Neural cell (in vitro differentiated cells): ENCODE results near the gene TLX2. TPM values are rescaled to one million over a fixed set of nuclear protein-coding genes. Genes with fewer than 3 reads are reported as not detected.
"Not testable (repeated sequence)": the region's sequence is repeated elsewhere in the genome, so short reads cannot be mapped to it uniquely, and the experiment has no call there.

Experiments used
- H2AFZ ChIP-seq: fragments of 200-600, 300-800 bp; sonication (generic), shearing (Covaris generic); 2 replicates; pipeline ENCODE4 v1.6.0; 2014; ENCODE audit warnings: low read depth, mild to moderate bottlenecking, antibody characterized with exemption, low read length, moderate library complexity
- H3F3A ChIP-seq: fragments of 200-600 bp; shearing (Covaris generic); 2 replicates; pipeline ENCODE4 v1.6.1; 2016; ENCODE audit warnings: mild to moderate bottlenecking, moderate library complexity, mixed read lengths, antibody characterized with exemption, low read length; ENCODE audit not compliant: insufficient read depth, poor library complexity, severe bottlenecking
- H3K27ac ChIP-seq: fragments of 200-600, 300-800 bp; sonication (generic), shearing (Covaris generic); 2 replicates; pipeline ENCODE4 v1.5.1; 2014; ENCODE audit warnings: mild to moderate bottlenecking, low read length, moderate library complexity
- H3K27me3 ChIP-seq: fragments of 300-800, 200-600 bp; sonication (generic), shearing (Covaris generic); 2 replicates; pipeline ENCODE4 v1.6.0; 2014; ENCODE audit warnings: mild to moderate bottlenecking, low read depth, low read length, moderate library complexity; ENCODE audit not compliant: insufficient read depth
- H3K36me3 ChIP-seq: fragments of 300-800, 200-600 bp; sonication (generic), shearing (Covaris generic); 2 replicates; pipeline ENCODE4 v1.5.1; 2014; ENCODE audit warnings: mild to moderate bottlenecking, antibody characterized with exemption, low read length, moderate library complexity; ENCODE audit not compliant: insufficient read depth
- H3K4me2 ChIP-seq: fragments of 300-800, 200-600 bp; sonication (generic), shearing (Covaris generic); 2 replicates; pipeline ENCODE4 v1.6.0; 2014; ENCODE audit warnings: mild to moderate bottlenecking, low read length
- H3K4me3 ChIP-seq: fragments of 300-800, 200-600 bp; sonication (generic), shearing (Covaris generic); 2 replicates; pipeline ENCODE4 v1.5.1; 2014; ENCODE audit warnings: mild to moderate bottlenecking, low read length, moderate library complexity
- H3K79me2 ChIP-seq: fragments of 200-600 bp; shearing (Covaris generic); replicated peaks from 2 replicates; pipeline ENCODE4 v1.6.0; 2014; ENCODE audit warnings: mild to moderate bottlenecking, low read length, moderate library complexity; ENCODE audit not compliant: insufficient read depth
- H3K9ac ChIP-seq: fragments of 300-800, 200-600 bp; sonication (generic), shearing (Covaris generic); 2 replicates; pipeline ENCODE4 v1.6.1; 2016; ENCODE audit warnings: mild to moderate bottlenecking, low read length, mixed read lengths
- H3K9me2 ChIP-seq: fragments of 200-600 bp; shearing (Covaris generic); 2 replicates; pipeline ENCODE4 v1.6.1; 2016; ENCODE audit warnings: mild to moderate bottlenecking, low read length, mixed read lengths; ENCODE audit not compliant: insufficient read depth
- H3K9me3 ChIP-seq: fragments of 200-600, 300-800 bp; sonication (generic), shearing (Covaris generic); 2 replicates; pipeline ENCODE4 v1.6.1; 2016; ENCODE audit warnings: mild to moderate bottlenecking, mixed run types, low read length, moderate library complexity, mixed read lengths
- H4K20me1 ChIP-seq: fragments of 200-600 bp; shearing (Covaris generic); 2 replicates; pipeline ENCODE4 v1.6.1; 2016; ENCODE audit warnings: mild to moderate bottlenecking, mixed run types; ENCODE audit not compliant: insufficient read depth
- CTCF ChIP-seq: fragments of 450-650 bp; IDR thresholded peaks from 2 replicates; pipeline ENCODE4 v1.5.1; 2014; ENCODE audit warnings: antibody characterized with exemption, mild to moderate bottlenecking, moderate library complexity; ENCODE audit not compliant: poor library complexity, severe bottlenecking
- EP300 ChIP-seq: fragments of 450-650 bp; conservative IDR thresholded peaks from 2 replicates; pipeline ENCODE4 v1.6.1; 2014; ENCODE audit warnings: antibody characterized with exemption, mild to moderate bottlenecking, moderate library complexity; ENCODE audit not compliant: poor library complexity, severe bottlenecking
- EZH2 ChIP-seq: fragments of 200-600, 300-800 bp; shearing (Covaris generic), sonication (generic); IDR thresholded peaks from 2 replicates; pipeline ENCODE4 v1.6.1; 2014; ENCODE audit warnings: antibody characterized with exemption, low read length, borderline replicate concordance, mild to moderate bottlenecking; ENCODE audit not compliant: insufficient read depth, poor library complexity, severe bottlenecking
- MXI1 ChIP-seq: fragments of 450-650 bp; conservative IDR thresholded peaks from 2 replicates; pipeline ENCODE4 v1.6.1; 2014; ENCODE audit warnings: antibody characterized with exemption, mild to moderate bottlenecking; ENCODE audit not compliant: poor library complexity, severe bottlenecking
- POLR2AphosphoS5 ChIP-seq: IDR thresholded peaks from 2 replicates; pipeline ENCODE4 v1.6.1; 2012
- RAD21 ChIP-seq: fragments of 450-650 bp; conservative IDR thresholded peaks from 2 replicates; pipeline ENCODE4 v1.6.1; 2014; ENCODE audit warnings: antibody characterized with exemption, mild to moderate bottlenecking, moderate library complexity
- REST ChIP-seq: IDR thresholded peaks from 2 replicates; pipeline ENCODE4 v1.6.1; 2012; ENCODE audit warnings: borderline replicate concordance
- SMC3 ChIP-seq: fragments of 450-650 bp; conservative IDR thresholded peaks from 2 replicates; pipeline ENCODE4 v1.6.1; 2014; ENCODE audit warnings: antibody characterized with exemption, mild to moderate bottlenecking, moderate library complexity; ENCODE audit not compliant: poor library complexity
- TAF1 ChIP-seq: IDR thresholded peaks from 2 replicates; pipeline ENCODE4 v1.6.1; 2012; ENCODE audit warnings: low read depth
- polyA plus RNA-seq: library from polyadenylated mRNA; depleted of rRNA; stranded (reverse); fragments of >200 nt; gene quantifications from 2 replicates; pipeline ENCODE4 v1.2.3, GENCODE V29; 2014

The TLX2 gene
- polyA plus RNA-seq, 1 donor from 2014 or later, result not detected

- Histone ChIP-seq H2AFZ (no peak overlapping the region), H3K79me2 (no peaks in the 10 kb centered on the region), H3K4me2 (no peak overlapping the region), H3K36me3 (no peaks in the 10 kb centered on the region), H3F3A (no peaks in the 10 kb centered on the region), H3K9me2 (no peaks in the 10 kb centered on the region), H3K4me3 (no peak overlapping the region), H3K9me3 (no peaks in the 10 kb centered on the region), H3K9ac (no peak overlapping the region), H3K27ac (no peak overlapping the region), H3K27me3 (peaks cover 11% of the 10 kb centered on the region), H4K20me1 (no peaks in the 10 kb centered on the region)
- TF ChIP-seq TAF1 (no peak), POLR2AphosphoS5 (no peak), REST (no peak), EP300 (no peak), SMC3 (no peak), MXI1 (no peak), CTCF (no peak), EZH2 (no peak), RAD21 (no peak)
Measured at GRCh38 chr2:74559912-74560311, 45.7 kb downstream of the TLX2 start.

DNA sequence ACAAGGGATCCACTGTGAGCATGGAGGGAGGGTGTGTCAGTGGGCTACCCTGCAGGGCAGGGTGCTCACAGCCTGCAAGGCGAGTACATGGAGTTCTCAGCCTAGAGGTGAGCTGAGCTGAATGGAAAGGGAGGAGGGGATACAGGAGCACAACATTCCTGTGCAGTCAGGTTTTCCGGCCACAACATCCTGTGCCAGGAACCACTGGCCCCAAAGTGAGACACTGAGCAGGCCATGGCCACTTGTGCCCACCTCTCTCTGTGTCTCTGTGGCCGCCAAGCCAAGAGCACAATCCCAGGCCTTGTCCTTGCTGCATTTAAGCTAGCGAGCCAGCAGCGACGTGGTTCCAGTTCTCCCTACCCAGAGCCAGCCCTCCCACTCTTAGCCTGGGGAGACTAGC is 46.3 kb downstream of the TLX2 start:
- H3K79me2 ChIP-seq, result no peaks in the 10 kb centered on the region
- H3K9me3 ChIP-seq, result no peaks in the 10 kb centered on the region
- H3K4me3 ChIP-seq, result no peak overlapping the region
- TF ChIP-seq SMC3, result no peak
- no peak for TF ChIP-seq MXI1
- TF ChIP-seq EP300, result no peak
- TF ChIP-seq RAD21, result no peak
- TF ChIP-seq POLR2AphosphoS5, result no peak
- TF ChIP-seq TAF1, result no peak
- TF ChIP-seq REST, result no peak
- no peak for TF ChIP-seq CTCF
- no peak for TF ChIP-seq EZH2
- no peaks in the 10 kb centered on the region for H4K20me1 ChIP-seq
- no peaks in the 10 kb centered on the region for H3F3A ChIP-seq
- H3K27ac ChIP-seq, result no peak overlapping the region
- H3K9ac ChIP-seq, result no peak overlapping the region
- H3K27me3 ChIP-seq, result peaks cover 4% of the 10 kb centered on the region
- no peak overlapping the region for H2AFZ ChIP-seq
- H3K4me2 ChIP-seq, result no peak overlapping the region
- H3K36me3 ChIP-seq, result no peaks in the 10 kb centered on the region
- no peaks in the 10 kb centered on the region for H3K9me2 ChIP-seq

DNA sequence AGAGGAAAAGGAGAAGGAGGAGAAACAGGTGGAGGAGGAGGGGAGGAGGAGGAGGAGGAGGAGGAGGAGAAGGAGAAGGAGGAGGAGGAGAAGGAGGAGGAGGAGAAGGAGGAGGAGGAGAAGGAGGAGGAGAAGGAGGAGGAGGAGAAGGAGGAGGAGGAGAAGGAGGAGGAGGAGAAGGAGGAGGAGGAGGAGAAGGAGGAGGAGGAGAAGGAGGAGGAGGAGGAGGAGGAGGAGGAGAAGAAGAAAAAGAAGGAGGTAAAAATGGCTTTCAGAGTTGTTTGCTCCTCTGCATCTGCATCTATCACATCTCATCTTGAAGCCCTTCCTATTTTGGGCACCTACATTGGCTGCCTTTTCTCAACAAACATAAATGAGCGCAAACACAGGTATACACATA is 46.8 kb downstream of the TLX2 start:
- H2AFZ ChIP-seq, H3K9me2 ChIP-seq, H3K9me3 ChIP-seq, H3K4me2 ChIP-seq, H3K9ac ChIP-seq, H3K4me3 ChIP-seq, H3K27me3 ChIP-seq, H4K20me1 ChIP-seq, H3K36me3 ChIP-seq, H3K79me2 ChIP-seq, H3F3A ChIP-seq, H3K27ac ChIP-seq: not testable (repeated sequence)
